ENCODE results near the gene METAP1.

GRCh38 chr4:99082192-99082591 is 86.7 kb downstream of the METAP1 start:
- TF ChIP-seq POLR2A (IDR thresholded peaks at IDR 0.05), result no peak
- TF ChIP-seq CTCF (IDR thresholded peaks at IDR 0.05), result no peak

Measured in heart left ventricle (tissue), 13 donors.